Ishikawa (cell line): ENCODE measurements around the gene ARL14EPL.

Experiments
- CEBPB ChIP-seq: IDR thresholded peaks from 2 replicates; pipeline ENCODE4 v1.6.1; 2012
- CREB1 ChIP-seq: IDR thresholded peaks from 2 replicates; pipeline ENCODE4 v1.6.1; 2012; ENCODE audit warnings: low read depth
- EGR1 ChIP-seq: IDR thresholded peaks from 2 replicates; pipeline ENCODE4 v1.6.1; 2012
- EP300 ChIP-seq: IDR thresholded peaks from 2 replicates; pipeline ENCODE4 v1.6.1; 2012; ENCODE audit warnings: borderline replicate concordance
- FOXM1 ChIP-seq: IDR thresholded peaks from 2 replicates; pipeline ENCODE4 v1.6.1; 2012; ENCODE audit warnings: low read depth, borderline replicate concordance
- MAX ChIP-seq: IDR thresholded peaks from 2 replicates; pipeline ENCODE4 v1.6.1; 2012
- NFIC ChIP-seq: IDR thresholded peaks from 2 replicates; pipeline ENCODE4 v1.6.1; 2012
- RAD21 ChIP-seq: IDR thresholded peaks from 2 replicates; pipeline ENCODE4 v1.6.1; 2012; ENCODE audit warnings: low read depth
- REST ChIP-seq: IDR thresholded peaks from 2 replicates; pipeline ENCODE4 v1.6.1; 2012; ENCODE audit warnings: low read depth, mild to moderate bottlenecking
- TAF1 ChIP-seq: IDR thresholded peaks from 2 replicates; pipeline ENCODE4 v1.6.1; 2012; ENCODE audit warnings: low read depth, mild to moderate bottlenecking
- TCF12 ChIP-seq: IDR thresholded peaks from 2 replicates; pipeline ENCODE4 v1.6.1; 2012; ENCODE audit warnings: low read depth
- TEAD4 ChIP-seq: IDR thresholded peaks from 2 replicates; pipeline ENCODE4 v1.6.1; 2012
- YY1 ChIP-seq: IDR thresholded peaks from 2 replicates; pipeline ENCODE4 v1.6.1; 2012; ENCODE audit warnings: low read depth
- ZBTB7A ChIP-seq: IDR thresholded peaks from 2 replicates; pipeline ENCODE4 v1.6.1; 2012; ENCODE audit warnings: low read depth
- TF ChIP-seq, protein P1 (sequence below): IDR thresholded peaks from 2 replicates; pipeline ENCODE4 v1.6.1; 2012

The ARL14EPL gene

DNA sequence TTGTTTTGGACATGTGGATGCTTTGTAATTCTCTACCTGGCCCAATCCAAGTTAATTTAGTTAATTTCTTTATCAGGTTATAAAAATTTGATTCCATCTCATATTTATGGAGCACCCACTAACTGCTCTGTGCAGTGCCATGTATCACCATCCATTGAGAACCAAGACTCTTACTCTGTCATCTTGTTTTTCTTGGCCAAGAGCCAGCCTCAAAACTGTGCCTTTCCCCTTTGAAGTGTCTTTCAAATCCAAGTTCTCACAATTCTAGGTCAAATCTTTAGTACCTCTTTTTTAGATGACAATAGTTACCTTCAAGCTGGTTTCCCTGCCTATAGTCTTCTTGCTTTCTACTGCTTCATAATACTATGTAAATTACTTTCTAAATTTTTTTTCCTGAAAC is 55.8 kb downstream of the ARL14EPL start:
- TF ChIP-seq ZBTB7A (no peak), NFIC (no peak), MAX (no peak), EP300 (no peak), TCF12 (no peak), TAF1 (no peak), YY1 (no peak), EGR1 (no peak), REST (no peak), RAD21 (no peak)
- TF ChIP-seq, protein P1, sequence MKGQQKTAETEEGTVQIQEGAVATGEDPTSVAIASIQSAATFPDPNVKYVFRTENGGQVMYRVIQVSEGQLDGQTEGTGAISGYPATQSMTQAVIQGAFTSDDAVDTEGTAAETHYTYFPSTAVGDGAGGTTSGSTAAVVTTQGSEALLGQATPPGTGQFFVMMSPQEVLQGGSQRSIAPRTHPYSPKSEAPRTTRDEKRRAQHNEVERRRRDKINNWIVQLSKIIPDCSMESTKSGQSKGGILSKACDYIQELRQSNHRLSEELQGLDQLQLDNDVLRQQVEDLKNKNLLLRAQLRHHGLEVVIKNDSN, result no peak

DNA sequence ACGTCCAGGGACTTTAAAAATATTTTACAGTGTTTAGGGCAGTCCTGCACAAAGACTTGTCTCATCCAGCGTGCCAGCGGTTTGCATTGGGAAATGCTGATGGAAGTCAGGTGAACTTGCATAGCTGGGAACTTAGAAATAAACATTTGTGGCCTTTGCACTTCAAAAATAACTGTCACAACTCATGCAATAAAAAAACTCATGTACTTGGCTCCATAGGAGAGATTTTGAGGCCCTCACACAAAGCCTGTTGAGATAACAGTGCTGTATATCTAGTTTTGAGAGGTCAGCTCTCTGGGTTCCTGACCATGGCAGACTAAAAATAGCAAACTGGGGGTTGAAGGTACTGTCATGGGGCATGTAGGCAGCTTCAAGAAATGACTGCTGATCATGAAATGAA is 58.0 kb downstream of the ARL14EPL start:
- TF ChIP-seq EGR1 (no peak), TAF1 (no peak), RAD21 (no peak), YY1 (no peak), FOXM1 (no peak), REST (no peak), CREB1 (no peak), NFIC (no peak)

GRCh38 chr5:116091416-116091815 is 59.1 kb downstream of the ARL14EPL start:
- TF ChIP-seq RAD21, result no peak
- TF ChIP-seq NFIC, result no peak
- TF ChIP-seq ZBTB7A, result no peak
- no peak for TF ChIP-seq YY1
- no peak for TF ChIP-seq EGR1
- no peak for TF ChIP-seq REST
- no peak for TF ChIP-seq CEBPB
- no peak for TF ChIP-seq EP300
- TF ChIP-seq TAF1, result no peak
- TF ChIP-seq CREB1, result no peak
- no peak for TF ChIP-seq MAX

DNA sequence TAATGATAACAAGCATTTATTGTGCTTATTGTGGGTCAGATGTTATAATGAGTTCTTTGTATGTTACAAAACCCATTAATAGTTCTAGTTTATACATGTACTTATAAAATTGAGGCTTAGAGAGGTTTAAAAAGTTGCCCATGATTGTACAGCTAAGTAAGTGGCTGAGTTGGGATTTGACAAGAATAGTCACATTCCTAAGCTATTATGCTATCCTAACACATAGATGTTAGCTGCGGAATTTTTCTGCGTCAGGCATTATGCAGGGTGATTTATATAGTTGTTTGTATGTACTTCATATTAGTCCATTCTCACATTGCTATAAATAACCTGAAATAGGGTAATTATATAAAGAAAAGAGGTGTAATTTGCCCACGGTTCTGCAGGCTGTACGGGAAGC is 65.0 kb downstream of the ARL14EPL start:
- TF ChIP-seq CREB1 (no peak), TAF1 (no peak), TEAD4 (no peak), REST (no peak), ZBTB7A (no peak), MAX (no peak), EP300 (no peak), TCF12 (no peak), YY1 (no peak), NFIC (no peak), RAD21 (no peak), EGR1 (no peak), CEBPB (no peak), FOXM1 (no peak)
- TF ChIP-seq, protein P1, result no peak
